ENCODE measurements around the gene PTPRO. TPM values are rescaled to one million over a fixed set of nuclear protein-coding genes. Genes with fewer than 3 reads are reported as not detected.

The PTPRO gene
- total RNA-seq, 1 donor from 2014 or later = 0.49 TPM

GRCh38 chr12:15636060-15636890 is 314.0 kb downstream of the PTPRO start:
- peaks cover 0 to 19% of the 10 kb centered on the region in 2 donors for H3K36me3 ChIP-seq
- no peak overlapping the region for H3K27ac ChIP-seq
- no peak for TF ChIP-seq POLR2AphosphoS5 (IDR thresholded peaks at IDR 0.05; ENCODE audit: insufficient read depth in 1 of 2, low read depth in 1 of 2)
- DNase-seq (ENCODE audit: extremely low spot score in 2 of 2) = no peak
- intact Hi-C loops (cut with DNase I) = no loop called here
- no peaks in the 10 kb centered on the region for H3K9me3 ChIP-seq
- H3K27me3 ChIP-seq = no peaks in the 10 kb centered on the region
- no peak overlapping the region for H3K4me3 ChIP-seq
- peaks cover 11% of the 10 kb centered on the region for H3K4me1 ChIP-seq

DNA sequence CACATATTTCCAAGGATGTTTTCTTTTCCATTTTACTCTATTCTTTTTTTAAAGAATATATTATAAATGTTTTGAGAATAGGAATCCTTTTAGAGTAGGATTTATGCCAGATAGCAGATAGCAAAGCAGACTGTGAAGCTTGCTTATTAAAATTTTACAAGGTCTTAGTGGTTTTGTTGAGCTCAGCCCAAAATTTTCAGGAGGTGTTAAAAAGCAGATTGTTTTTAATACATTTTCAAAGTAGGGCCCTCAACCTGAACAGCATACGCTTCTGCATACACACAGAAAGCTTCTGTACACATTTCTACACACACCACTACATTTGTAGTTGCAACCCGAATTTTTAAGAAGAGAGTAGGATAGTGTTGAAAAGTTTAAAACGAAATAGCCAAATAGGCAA is 315.9 kb downstream of the PTPRO start:
- Histone ChIP-seq H3K36me3 (peaks cover 0 to 20% of the 10 kb centered on the region in 2 donors), H3K4me1 (peaks cover 10% of the 10 kb centered on the region), H3K27me3 (no peaks in the 10 kb centered on the region), H3K4me3 (no peak overlapping the region), H3K27ac (peak overlapping the region; percentile 38), H3K9me3 (no peaks in the 10 kb centered on the region)
- TF ChIP-seq POLR2A (IDR thresholded peaks at IDR 0.05) (no peak), POLR2AphosphoS5 (IDR thresholded peaks at IDR 0.05; ENCODE audit: insufficient read depth in 1 of 2, low read depth in 1 of 2) (no peak), CTCF (IDR thresholded peaks at IDR 0.05) (no peak)
- DNase-seq (ENCODE audit: extremely low spot score in 2 of 2) = no peak
- intact Hi-C loops (cut with DNase I) = no loop called here

DNA sequence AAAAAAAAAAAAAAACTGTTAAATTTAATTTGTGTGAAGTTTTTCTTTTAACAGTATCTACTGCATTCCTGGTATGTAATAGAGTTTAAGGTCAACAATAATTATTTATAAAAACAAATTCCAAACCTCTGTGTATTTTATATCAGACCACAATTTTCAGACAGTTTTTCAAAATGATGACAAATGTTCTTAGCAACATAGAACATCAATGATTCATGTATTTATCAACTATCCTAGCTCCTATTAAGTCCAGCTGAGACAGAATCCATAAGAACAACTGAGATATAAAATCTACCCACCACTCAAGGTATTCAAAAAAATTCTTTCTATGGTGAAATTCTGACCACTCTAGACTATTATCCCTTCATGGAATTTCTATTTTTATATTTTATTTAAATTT is 322.4 kb downstream of the PTPRO start:
- TF ChIP-seq POLR2A (IDR thresholded peaks at IDR 0.05) = no peak
- TF ChIP-seq POLR2AphosphoS5 (IDR thresholded peaks at IDR 0.05; ENCODE audit: insufficient read depth in 1 of 2, low read depth in 1 of 2) = no peak
- TF ChIP-seq CTCF (IDR thresholded peaks at IDR 0.05) = no peak
- no peak for DNase-seq (ENCODE audit: extremely low spot score in 2 of 2)
- H3K4me3 ChIP-seq = no peak overlapping the region
- intact Hi-C loops (cut with DNase I) = no loop called here
- H3K27me3 ChIP-seq = no peaks in the 10 kb centered on the region
- H3K27ac ChIP-seq = no peak overlapping the region
- peaks cover 0 to 27% of the 10 kb centered on the region in 2 donors for H3K36me3 ChIP-seq
- no peaks in the 10 kb centered on the region for H3K4me1 ChIP-seq
- H3K9me3 ChIP-seq = no peaks in the 10 kb centered on the region

GRCh38 chr12:15646581-15646980 is 324.3 kb downstream of the PTPRO start:
- intact Hi-C loops (cut with DNase I) = no loop called here
- Histone ChIP-seq H3K9me3 (no peaks in the 10 kb centered on the region), H3K27me3 (no peaks in the 10 kb centered on the region), H3K4me3 (no peak overlapping the region), H3K4me1 (no peaks in the 10 kb centered on the region), H3K27ac (no peak overlapping the region), H3K36me3 (peaks cover 0 to 11% of the 10 kb centered on the region in 2 donors)
- no peak for TF ChIP-seq POLR2AphosphoS5 (IDR thresholded peaks at IDR 0.05; ENCODE audit: insufficient read depth in 1 of 2, low read depth in 1 of 2)
- no peak for DNase-seq (ENCODE audit: extremely low spot score in 2 of 2)

Other genes with a start within 250 kb of the PTPRO start
- 31.9 TPM for gene RERG, start 101.1 kb upstream of the PTPRO start, total RNA-seq